ENCODE results near the gene ATP8A2. TPM values are rescaled to one million over a fixed set of nuclear protein-coding genes. Genes with fewer than 3 reads are reported as not detected.

ATP8A2 gene
- total and polyA plus RNA-seq, 9 of the 15 experiments (the other 6 are each of a cell fraction or from before 2014, with no cell fraction given): under 0.01 to 0.33 (median 0.06) TPM; not detected in 4

DNA sequence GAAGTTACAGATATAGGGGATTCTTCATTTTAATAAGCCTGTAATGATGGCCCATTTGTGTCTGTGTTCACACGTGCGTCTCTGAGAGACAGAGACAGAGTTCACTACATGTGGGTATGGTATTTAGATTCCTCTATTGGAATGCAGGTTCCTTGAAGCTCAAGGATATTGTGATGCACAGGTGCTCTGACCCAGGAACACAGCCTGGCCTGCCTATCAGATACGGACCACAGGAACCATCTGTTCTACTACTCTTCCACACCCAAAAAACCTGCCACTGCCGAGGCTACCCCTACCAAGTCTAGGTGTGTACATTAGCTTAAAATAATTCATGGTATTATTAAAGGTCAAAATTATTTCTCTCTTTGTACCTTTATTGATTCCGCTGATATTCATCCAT lies 289.2 kb downstream of the ATP8A2 start (continued):
- TF ChIP-seq POLR3G (IDR thresholded peaks at IDR 0.05; ENCODE audit: extremely low read depth, insufficient read length, insufficient replicate concordance) (no peak), SMARCB1 (IDR thresholded peaks at IDR 0.05; ENCODE audit: insufficient read length, low read depth) (no peak), WHSC1 (IDR thresholded peaks at IDR 0.05; ENCODE audit: low read length) (no peak), RBFOX2 (IDR thresholded peaks at IDR 0.05; ENCODE audit: low read depth, low read length) (no peak), SMARCE1 (IDR thresholded peaks at IDR 0.05) (no peak), ZNF780A (CRISPR knock-in tag; IDR thresholded peaks at IDR 0.05) (no peak), ETS2 (tag; IDR thresholded peaks at IDR 0.05; ENCODE audit: borderline replicate concordance, poor library complexity, severe bottlenecking) (no peak), ATF1 (CRISPR knock-in tag; IDR thresholded peaks at IDR 0.05) (no peak), ATF1 (tag; IDR thresholded peaks at IDR 0.05) (no peak), ZNF589 (CRISPR knock-in tag; IDR thresholded peaks at IDR 0.05; ENCODE audit: low read depth) (no peak), CBFA2T2 (conservative IDR thresholded peaks at IDR 0.05) (no peak), KDM1A (IDR thresholded peaks at IDR 0.05) (no peak), ZKSCAN1 (IDR thresholded peaks at IDR 0.05; ENCODE audit: low read depth, low read length) (no peak)
- TF ChIP-seq, protein P1, sequence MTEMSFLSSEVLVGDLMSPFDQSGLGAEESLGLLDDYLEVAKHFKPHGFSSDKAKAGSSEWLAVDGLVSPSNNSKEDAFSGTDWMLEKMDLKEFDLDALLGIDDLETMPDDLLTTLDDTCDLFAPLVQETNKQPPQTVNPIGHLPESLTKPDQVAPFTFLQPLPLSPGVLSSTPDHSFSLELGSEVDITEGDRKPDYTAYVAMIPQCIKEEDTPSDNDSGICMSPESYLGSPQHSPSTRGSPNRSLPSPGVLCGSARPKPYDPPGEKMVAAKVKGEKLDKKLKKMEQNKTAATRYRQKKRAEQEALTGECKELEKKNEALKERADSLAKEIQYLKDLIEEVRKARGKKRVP (CRISPR knock-in tag; IDR thresholded peaks at IDR 0.05): no peak
- TF ChIP-seq, protein P2, sequence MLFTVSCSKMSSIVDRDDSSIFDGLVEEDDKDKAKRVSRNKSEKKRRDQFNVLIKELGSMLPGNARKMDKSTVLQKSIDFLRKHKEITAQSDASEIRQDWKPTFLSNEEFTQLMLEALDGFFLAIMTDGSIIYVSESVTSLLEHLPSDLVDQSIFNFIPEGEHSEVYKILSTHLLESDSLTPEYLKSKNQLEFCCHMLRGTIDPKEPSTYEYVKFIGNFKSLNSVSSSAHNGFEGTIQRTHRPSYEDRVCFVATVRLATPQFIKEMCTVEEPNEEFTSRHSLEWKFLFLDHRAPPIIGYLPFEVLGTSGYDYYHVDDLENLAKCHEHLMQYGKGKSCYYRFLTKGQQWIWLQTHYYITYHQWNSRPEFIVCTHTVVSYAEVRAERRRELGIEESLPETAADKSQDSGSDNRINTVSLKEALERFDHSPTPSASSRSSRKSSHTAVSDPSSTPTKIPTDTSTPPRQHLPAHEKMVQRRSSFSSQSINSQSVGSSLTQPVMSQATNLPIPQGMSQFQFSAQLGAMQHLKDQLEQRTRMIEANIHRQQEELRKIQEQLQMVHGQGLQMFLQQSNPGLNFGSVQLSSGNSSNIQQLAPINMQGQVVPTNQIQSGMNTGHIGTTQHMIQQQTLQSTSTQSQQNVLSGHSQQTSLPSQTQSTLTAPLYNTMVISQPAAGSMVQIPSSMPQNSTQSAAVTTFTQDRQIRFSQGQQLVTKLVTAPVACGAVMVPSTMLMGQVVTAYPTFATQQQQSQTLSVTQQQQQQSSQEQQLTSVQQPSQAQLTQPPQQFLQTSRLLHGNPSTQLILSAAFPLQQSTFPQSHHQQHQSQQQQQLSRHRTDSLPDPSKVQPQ (CRISPR knock-in tag; IDR thresholded peaks at IDR 0.05; ENCODE audit: borderline replicate concordance): no peak

Data from K562 (cell line).